ENCODE results near the gene DEPDC1B.
"Not testable (repeated sequence)": the region's sequence is repeated elsewhere in the genome, so short reads cannot be mapped to it uniquely, and the experiment has no call there.

Gene DEPDC1B

GRCh38 chr5:60719329-60719728 is 19.4 kb upstream of the DEPDC1B start:
- H3F3A ChIP-seq (ENCODE audit: low read depth): no peaks in the 10 kb centered on the region
- no peaks in the 10 kb centered on the region for H3K27me3 ChIP-seq (ENCODE audit: insufficient read depth, low read length, poor library complexity, severe bottlenecking)
- no peak overlapping the region for H2AFZ ChIP-seq (ENCODE audit: low read length)
- H3K9ac ChIP-seq (ENCODE audit: low read depth, low read length, poor library complexity, severe bottlenecking): no peak overlapping the region
- no peak overlapping the region for H3K4me2 ChIP-seq (ENCODE audit: low read depth, low read length, poor library complexity, severe bottlenecking)
- H3K9me3 ChIP-seq (ENCODE audit: insufficient read depth, low read depth, low read length): no peaks in the 10 kb centered on the region
- H3K4me1 ChIP-seq (ENCODE audit: insufficient read depth, low read length, poor library complexity, severe bottlenecking): no peaks in the 10 kb centered on the region
- H3K36me3 ChIP-seq (ENCODE audit: insufficient read depth, low read length): no peaks in the 10 kb centered on the region
- no peaks in the 10 kb centered on the region for H3K79me2 ChIP-seq (ENCODE audit: insufficient read depth, low read length)
- no peak overlapping the region for H3K4me3 ChIP-seq (ENCODE audit: low read length, poor library complexity, severe bottlenecking)
- TF ChIP-seq CTCF (conservative IDR thresholded peaks at IDR 0.05; ENCODE audit: low read length) (0 out of 2 replicates have a peak, but pooled peaks have one; percentile 16), EZH2phosphoT487 (IDR thresholded peaks at IDR 0.05; ENCODE audit: borderline replicate concordance) (no peak)
- H3K9me2 ChIP-seq (replicated peaks; ENCODE audit: low read depth, low read length): no peaks in the 10 kb centered on the region
- no peaks in the 10 kb centered on the region for H4K20me1 ChIP-seq (ENCODE audit: insufficient read depth, low read length, poor library complexity, severe bottlenecking)

GRCh38 chr5:60718166-60718892 is 18.4 kb upstream of the DEPDC1B start:
- no peaks in the 10 kb centered on the region for H4K20me1 ChIP-seq (ENCODE audit: insufficient read depth, low read length, poor library complexity, severe bottlenecking)
- no peaks in the 10 kb centered on the region for H3K79me2 ChIP-seq (ENCODE audit: insufficient read depth, low read length)
- no peak overlapping the region for H3K4me2 ChIP-seq (ENCODE audit: low read depth, low read length, poor library complexity, severe bottlenecking)
- no peak for TF ChIP-seq CTCF (conservative IDR thresholded peaks at IDR 0.05; ENCODE audit: low read length)
- TF ChIP-seq EZH2phosphoT487 (IDR thresholded peaks at IDR 0.05; ENCODE audit: borderline replicate concordance): no peak
- H3K9me2 ChIP-seq (replicated peaks; ENCODE audit: low read depth, low read length): no peaks in the 10 kb centered on the region
- no peak overlapping the region for H2AFZ ChIP-seq (ENCODE audit: low read length)
- no peak overlapping the region for H3K9ac ChIP-seq (ENCODE audit: low read depth, low read length, poor library complexity, severe bottlenecking)
- H3K27me3 ChIP-seq (ENCODE audit: insufficient read depth, low read length, poor library complexity, severe bottlenecking): no peaks in the 10 kb centered on the region
- H3K9me3 ChIP-seq (ENCODE audit: insufficient read depth, low read depth, low read length): no peaks in the 10 kb centered on the region
- H3K36me3 ChIP-seq (ENCODE audit: insufficient read depth, low read length): no peaks in the 10 kb centered on the region
- no peak overlapping the region for H3K4me3 ChIP-seq (ENCODE audit: low read length, poor library complexity, severe bottlenecking)
- H3F3A ChIP-seq (ENCODE audit: low read depth): no peaks in the 10 kb centered on the region
- no peaks in the 10 kb centered on the region for H3K4me1 ChIP-seq (ENCODE audit: insufficient read depth, low read length, poor library complexity, severe bottlenecking)

GRCh38 chr5:60715201-60715928 is 15.4 kb upstream of the DEPDC1B start:
- H2AFZ ChIP-seq (ENCODE audit: low read length); H3K79me2 ChIP-seq (ENCODE audit: insufficient read depth, low read length); H3K4me3 ChIP-seq (ENCODE audit: low read length, poor library complexity, severe bottlenecking); H4K20me1 ChIP-seq (ENCODE audit: insufficient read depth, low read length, poor library complexity, severe bottlenecking); H3K9ac ChIP-seq (ENCODE audit: low read depth, low read length, poor library complexity, severe bottlenecking); H3K27me3 ChIP-seq (ENCODE audit: insufficient read depth, low read length, poor library complexity, severe bottlenecking); H3K9me3 ChIP-seq (ENCODE audit: insufficient read depth, low read depth, low read length); H3F3A ChIP-seq (ENCODE audit: low read depth); H3K9me2 ChIP-seq (replicated peaks; ENCODE audit: low read depth, low read length); H3K36me3 ChIP-seq (ENCODE audit: insufficient read depth, low read length); H3K4me1 ChIP-seq (ENCODE audit: insufficient read depth, low read length, poor library complexity, severe bottlenecking); H3K4me2 ChIP-seq (ENCODE audit: low read depth, low read length, poor library complexity, severe bottlenecking): not testable (repeated sequence)

Measured in Loucy (cell line).